GM12874 (cell line): ENCODE data around the gene ARID3B.

Experiments
- TF ChIP-seq, protein P1 (sequence below): IDR thresholded peaks from 2 replicates; pipeline ENCODE4 v1.5.1; 2011; ENCODE audit warnings: low read depth, mild to moderate bottlenecking, control low read depth, low read length, moderate library complexity; ENCODE audit not compliant: insufficient read depth

The ARID3B gene

DNA sequence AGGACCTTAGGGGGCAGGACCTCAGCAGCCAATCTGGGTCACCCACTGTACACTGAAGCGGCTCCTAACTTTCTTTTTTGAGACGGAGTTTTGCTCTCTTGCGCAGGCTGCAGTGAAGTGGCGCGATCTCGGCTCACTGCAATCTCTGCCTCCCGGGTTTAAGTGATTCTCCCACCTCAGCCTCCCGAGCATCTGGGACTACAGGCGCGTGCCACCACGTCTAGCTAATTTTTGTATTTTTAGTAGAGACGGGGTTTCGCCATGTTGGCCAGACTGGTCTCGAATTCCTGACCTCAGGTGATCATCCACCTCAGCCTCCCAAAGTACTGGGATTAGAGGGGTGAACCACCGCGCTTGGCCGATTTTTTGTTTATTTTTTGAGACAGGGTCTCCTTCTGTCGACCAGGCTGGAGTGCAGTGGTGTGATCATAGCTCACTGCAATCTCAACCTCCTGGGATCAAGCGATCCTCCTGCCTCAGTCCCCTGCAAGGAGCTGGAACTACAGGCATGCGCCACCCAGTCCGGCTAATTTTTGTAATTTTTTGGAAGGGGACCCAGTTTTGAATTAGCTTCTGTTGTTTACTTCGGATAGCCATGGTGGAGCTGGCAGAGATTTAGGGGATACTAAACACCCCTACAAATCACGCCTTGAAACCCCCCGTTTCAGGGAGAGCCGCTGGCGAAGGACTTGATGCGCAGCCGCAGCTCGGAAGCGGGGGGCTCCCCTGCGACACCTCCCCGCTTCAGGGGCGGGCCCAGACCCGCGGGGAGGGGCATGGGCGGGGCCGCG is 73.1 kb downstream of the ARID3B start:
- TF ChIP-seq, protein P1, sequence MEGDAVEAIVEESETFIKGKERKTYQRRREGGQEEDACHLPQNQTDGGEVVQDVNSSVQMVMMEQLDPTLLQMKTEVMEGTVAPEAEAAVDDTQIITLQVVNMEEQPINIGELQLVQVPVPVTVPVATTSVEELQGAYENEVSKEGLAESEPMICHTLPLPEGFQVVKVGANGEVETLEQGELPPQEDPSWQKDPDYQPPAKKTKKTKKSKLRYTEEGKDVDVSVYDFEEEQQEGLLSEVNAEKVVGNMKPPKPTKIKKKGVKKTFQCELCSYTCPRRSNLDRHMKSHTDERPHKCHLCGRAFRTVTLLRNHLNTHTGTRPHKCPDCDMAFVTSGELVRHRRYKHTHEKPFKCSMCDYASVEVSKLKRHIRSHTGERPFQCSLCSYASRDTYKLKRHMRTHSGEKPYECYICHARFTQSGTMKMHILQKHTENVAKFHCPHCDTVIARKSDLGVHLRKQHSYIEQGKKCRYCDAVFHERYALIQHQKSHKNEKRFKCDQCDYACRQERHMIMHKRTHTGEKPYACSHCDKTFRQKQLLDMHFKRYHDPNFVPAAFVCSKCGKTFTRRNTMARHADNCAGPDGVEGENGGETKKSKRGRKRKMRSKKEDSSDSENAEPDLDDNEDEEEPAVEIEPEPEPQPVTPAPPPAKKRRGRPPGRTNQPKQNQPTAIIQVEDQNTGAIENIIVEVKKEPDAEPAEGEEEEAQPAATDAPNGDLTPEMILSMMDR, result no peak

DNA sequence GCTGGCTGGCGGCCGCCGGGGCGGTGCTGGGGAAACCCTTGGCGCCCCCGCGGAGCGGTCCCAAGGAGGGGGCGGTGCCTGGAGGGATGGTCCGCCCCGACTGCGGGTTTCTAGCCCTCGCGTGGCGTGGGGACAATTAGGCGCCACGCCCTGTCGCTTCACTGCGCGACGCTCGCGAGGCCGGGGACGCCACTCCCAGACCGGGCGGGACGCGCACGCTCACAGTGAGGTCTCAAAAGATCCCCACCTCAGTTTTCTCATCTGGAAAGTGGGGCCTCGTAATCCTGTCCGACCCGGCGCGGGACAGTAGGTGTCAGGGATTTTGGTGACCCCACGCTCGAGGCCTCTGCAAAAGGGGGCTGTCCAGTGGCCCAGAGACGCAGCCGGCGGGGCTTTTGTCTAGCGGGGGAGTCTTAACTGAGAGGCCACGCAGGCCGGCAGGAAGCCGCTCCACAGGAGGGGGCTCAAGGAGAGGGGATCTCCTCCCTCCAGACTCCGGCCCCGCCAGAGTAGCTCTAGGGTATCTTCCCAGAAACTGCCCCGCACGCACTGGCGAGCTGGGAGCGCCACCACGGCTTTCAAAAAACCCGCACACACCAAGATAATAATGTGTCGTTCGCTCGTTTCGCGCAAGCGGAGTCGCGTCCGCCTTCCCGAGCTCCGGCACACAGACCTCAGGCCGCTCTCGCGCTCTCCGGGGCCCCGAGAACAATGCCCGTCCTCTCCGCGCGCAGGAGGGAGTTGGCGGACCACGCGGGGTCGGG is 73.9 kb downstream of the ARID3B start:
- TF ChIP-seq, protein P1, result no peak

DNA sequence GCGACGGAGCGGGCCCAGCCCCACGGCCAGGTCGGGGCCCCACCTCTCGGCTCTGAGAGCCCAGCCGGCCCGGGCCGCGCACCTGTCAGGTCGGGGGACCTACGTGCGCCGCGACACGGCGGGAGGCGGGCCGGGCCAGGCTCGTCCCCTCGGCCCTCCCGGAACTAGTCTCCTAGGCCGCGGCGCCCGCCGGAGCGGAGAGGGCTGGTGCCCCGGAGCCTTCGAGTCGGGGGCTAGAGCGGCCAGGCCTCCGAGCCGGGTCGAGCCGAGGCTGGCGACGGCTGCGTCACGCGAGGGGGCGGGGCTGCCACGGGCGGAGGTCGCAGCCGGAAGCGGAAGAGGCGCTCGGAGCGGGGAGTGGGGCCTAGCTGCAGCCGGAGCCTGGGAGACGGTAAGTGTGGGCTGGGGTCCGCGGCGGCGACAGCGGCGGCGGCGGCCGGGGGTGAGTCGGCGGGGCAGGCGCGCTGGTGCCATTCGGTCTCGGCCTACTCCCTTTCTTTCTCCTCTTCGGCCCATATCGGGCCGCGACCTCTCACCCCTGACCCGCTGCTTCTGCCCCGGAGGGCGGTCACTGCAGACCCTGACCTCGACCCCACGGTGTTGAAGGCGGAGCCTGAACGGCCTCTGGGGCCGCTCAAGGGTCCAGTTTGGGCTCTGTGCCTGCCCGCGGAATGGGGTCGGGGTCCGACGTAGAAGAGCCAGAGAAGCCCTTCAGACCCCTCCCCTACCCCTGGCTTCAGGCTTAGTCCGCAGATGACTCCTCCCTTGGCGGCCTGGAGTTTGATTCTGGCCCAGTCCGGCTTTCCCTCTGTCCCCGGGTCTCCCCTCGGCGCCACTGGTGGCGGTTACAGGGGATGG is 74.7 kb downstream of the ARID3B start, which contains the start of gene CLK3:
CLK3 (plus strand) TSS at position 329 of the 858 bp plus-strand sequence. CDS start 3,361 bp downstream, outside the sequence.
- TF ChIP-seq, protein P1, result no peak

DNA sequence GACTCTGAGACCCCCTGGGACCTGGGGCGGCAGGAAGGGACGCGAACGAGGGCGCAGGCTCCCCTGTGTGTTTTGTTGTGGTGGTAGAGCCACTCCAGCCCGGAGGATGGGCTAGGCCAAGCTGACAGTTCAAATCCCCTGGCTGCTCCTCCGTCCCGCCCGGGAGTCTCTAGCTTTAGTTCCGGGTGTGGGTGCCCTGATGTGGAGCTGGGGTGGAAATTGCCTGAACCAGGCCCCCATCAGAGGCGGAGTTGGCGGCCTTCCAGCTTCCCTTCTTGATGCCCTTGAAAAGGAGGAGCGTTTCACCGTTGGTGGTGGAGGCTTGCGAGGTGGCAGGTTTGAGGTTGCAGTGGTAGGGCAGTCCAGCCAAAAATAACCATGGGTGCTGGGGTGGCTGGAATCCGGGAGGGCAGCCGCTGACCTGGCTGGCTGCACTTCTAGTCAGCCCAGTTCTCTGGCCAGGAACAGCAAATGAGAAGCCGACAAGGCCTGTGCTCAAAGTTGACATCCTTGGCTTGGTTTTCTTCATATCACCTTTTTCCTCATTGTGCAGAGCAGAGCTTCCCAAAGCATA is 75.4 kb downstream of the ARID3B start:
- TF ChIP-seq, protein P1, result no peak

DNA sequence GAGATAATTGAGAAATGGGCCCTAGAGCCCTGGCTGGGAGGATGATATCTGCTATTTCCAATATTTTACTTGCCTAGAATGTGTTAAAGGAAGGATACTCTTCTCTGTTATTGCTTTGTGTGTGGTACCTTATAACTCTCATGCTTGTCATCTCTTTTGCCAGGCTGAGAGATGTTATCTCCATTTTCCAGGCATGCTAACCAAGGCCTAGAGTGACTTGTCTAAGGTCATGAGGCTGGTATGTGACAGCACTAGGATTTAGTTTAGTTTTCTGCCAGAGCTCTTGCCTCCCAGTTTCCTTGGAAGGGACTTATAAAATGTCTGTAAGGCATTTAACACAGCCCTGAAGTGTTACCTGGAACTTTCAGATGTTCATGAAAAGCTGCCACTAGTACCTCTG is 76.0 kb downstream of the ARID3B start:
- TF ChIP-seq, protein P1, result no peak

DNA sequence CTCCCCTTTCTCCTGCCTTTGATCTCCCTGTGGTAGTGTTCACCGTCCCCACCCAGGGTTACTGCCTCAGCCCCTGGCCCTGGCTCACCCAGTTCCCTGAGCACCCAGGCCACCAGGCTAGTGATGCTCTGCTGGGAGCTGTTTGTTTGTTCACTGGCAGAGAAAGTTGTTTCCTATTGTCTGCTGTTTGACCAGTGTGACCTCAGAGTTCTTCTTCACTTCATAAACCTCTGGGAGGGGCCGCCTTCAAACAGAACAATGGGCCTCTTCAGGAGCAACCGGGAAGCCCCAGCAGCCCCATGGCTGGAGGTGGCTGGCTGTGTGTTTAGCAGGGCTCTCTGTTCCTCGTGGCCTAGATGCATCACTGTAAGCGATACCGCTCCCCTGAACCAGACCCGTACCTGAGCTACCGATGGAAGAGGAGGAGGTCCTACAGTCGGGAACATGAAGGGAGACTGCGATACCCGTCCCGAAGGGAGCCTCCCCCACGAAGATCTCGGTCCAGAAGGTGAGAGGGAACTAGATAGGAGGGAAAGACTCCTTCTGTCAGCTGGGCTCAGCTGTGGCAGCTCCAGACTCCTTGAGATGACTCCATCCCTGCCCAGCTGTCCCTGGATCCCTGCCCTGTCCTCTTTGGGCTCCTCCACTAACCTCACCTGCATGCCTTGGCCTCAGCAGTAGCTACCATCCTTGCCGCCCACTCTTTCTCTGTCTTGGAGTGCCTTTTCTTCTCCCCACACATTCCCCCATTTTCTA is 78.0 kb downstream of the ARID3B start:
- TF ChIP-seq, protein P1, result no peak
